Erythroblast (primary cell): ENCODE measurements around the gene TRAPPC5.

ENCODE experiments used
- GATA1 ChIP-seq: IDR thresholded peaks from 2 replicates; pipeline ENCODE4 v1.6.1; 2011; ENCODE audit warnings: low read depth, mild to moderate bottlenecking, control low read depth, low read length, moderate library complexity
- POLR2A ChIP-seq: IDR thresholded peaks from 2 replicates; pipeline ENCODE4 v1.6.1; 2011; ENCODE audit warnings: mild to moderate bottlenecking, low read length

DNA sequence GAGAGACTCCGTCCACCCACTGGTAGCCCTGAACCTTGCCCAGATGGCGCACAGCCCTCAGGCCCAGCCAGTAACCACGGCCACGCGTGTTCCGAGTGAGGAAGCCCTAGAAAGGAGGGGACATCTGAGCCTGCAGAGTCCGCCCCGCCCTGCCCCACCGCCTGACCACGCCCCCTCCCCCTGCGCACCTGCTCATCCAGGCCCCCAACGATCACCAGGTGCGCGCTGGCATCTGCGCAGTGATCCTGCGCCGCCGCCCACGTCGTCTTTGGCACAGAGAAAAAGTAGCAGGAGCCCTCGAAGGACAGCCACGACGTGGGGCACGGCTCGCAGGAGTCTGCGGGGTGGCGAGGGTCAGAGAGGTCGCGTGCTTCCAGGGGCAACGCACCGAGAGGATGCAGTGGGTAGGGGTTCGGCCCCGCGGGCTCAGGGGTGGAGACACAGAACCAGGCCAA lies 49.2 kb downstream of the TRAPPC5 start:
- TF ChIP-seq POLR2A, result no peak
- no peak for TF ChIP-seq GATA1
